Stimulated activated CD8-positive, alpha-beta memory T cell treated with anti-CD3 and anti-CD28 coated beads, Interleukin-4, amount 100 ng/mL, for 4 hours (primary cell): ENCODE data around the gene LRFN3.
"Not testable (repeated sequence)": the region's sequence is repeated elsewhere in the genome, so short reads cannot be mapped to it uniquely, and the experiment has no call there.

Experiments
- DNase-seq, 2 donors: peaks; one replicate each; pipeline ENCODE4 v3.0.0-alpha.2; 2020; ENCODE audit warnings: low read depth in 2 of 2, low spot score in 1 of 2

LRFN3 gene

GRCh38 chr19:35973487-35973886 lies 37.3 kb downstream of the LRFN3 start:
- DNase-seq = no peak

GRCh38 chr19:35975608-35976214 lies 39.5 kb downstream of the LRFN3 start:
- no peak for DNase-seq

- no peak for DNase-seq
These were observed 41.5 kb downstream of the LRFN3 start for GRCh38 chr19:35977446-35978222.

GRCh38 chr19:35978271-35978670 lies 42.1 kb downstream of the LRFN3 start:
- DNase-seq = no peak

- no peak for DNase-seq
These were observed 42.7 kb downstream of the LRFN3 start for GRCh38 chr19:35978832-35979365.

GRCh38 chr19:35980997-35981396 lies 44.8 kb downstream of the LRFN3 start:
- DNase-seq = not testable (repeated sequence)

GRCh38 chr19:35983177-35983576 lies 47.0 kb downstream of the LRFN3 start:
- no peak for DNase-seq

GRCh38 chr19:35986111-35986510 lies 49.9 kb downstream of the LRFN3 start:
- DNase-seq = no peak

GRCh38 chr19:35986664-35987570 lies 50.7 kb downstream of the LRFN3 start:
- DNase-seq = no peak

GRCh38 chr19:35987571-35987896 lies 51.4 kb downstream of the LRFN3 start:
- DNase-seq = no peak

- DNase-seq = no peak
These were observed 52.6 kb downstream of the LRFN3 start for GRCh38 chr19:35988824-35989223.

- DNase-seq = no peak
These were observed 54.0 kb downstream of the LRFN3 start for GRCh38 chr19:35990156-35990555.

GRCh38 chr19:35990771-35991730 lies 54.9 kb downstream of the LRFN3 start:
- no peak for DNase-seq

- DNase-seq = no peak
These were observed 55.7 kb downstream of the LRFN3 start for GRCh38 chr19:35991731-35992450.

GRCh38 chr19:35992907-35993765 lies 57.0 kb downstream of the LRFN3 start:
- DNase-seq = no peak

- DNase-seq = no peak
These were observed 57.9 kb downstream of the LRFN3 start for GRCh38 chr19:35993923-35994598.
